Astrocyte of the spinal cord (primary cell): ENCODE measurements around the gene MED26.
A peak's percentile ranks its signal among the peaks of the same experiment; 100 is the strongest.

Source experiments
- DNase-seq: peaks from one replicate; pipeline ENCODE4 v3.0.0; 2011; ENCODE audit warnings: low read depth, low spot score
- H3K4me3 ChIP-seq: 2 replicates; pipeline ENCODE4 v1.5.1; 2011; ENCODE audit warnings: low read depth, mild to moderate bottlenecking, low read length, moderate library complexity
- CTCF ChIP-seq: IDR thresholded peaks from 2 replicates; pipeline ENCODE4 v1.5.1; 2012; ENCODE audit warnings: low read depth, mild to moderate bottlenecking, low read length, inconsistent platforms
- in situ Hi-C: cut with HindIII; loops from 2 replicates; pipeline ENCODE4 v1.10.0; 2017; ENCODE audit warnings: low sequenced_read_pairs

The MED26 gene

GRCh38 chr19:16588824-16589577 is 39.0 kb downstream of the MED26 start:
- in situ Hi-C loops: no loop called here
- no peak for DNase-seq
- no peak for TF ChIP-seq CTCF
- H3K4me3 ChIP-seq: no peak overlapping the region

- H3K4me3 ChIP-seq: no peak overlapping the region
- in situ Hi-C loops: no loop called here
- TF ChIP-seq CTCF: no peak
- peak; percentile 16 for DNase-seq
These were observed 39.9 kb downstream of the MED26 start for GRCh38 chr19:16587833-16588823.

- in situ Hi-C loops: no loop called here
- H3K4me3 ChIP-seq: no peak overlapping the region
- no peak for TF ChIP-seq CTCF
- DNase-seq: peak; percentile 33
These were observed 40.8 kb downstream of the MED26 start for GRCh38 chr19:16586991-16587832.

GRCh38 chr19:16586477-16586871 is 41.5 kb downstream of the MED26 start:
- no peak for DNase-seq
- in situ Hi-C loops: no loop called here
- no peak for TF ChIP-seq CTCF
- no peak overlapping the region for H3K4me3 ChIP-seq

- TF ChIP-seq CTCF: no peak
- in situ Hi-C loops: no loop called here
- no peak for DNase-seq
- H3K4me3 ChIP-seq: no peak overlapping the region
These were observed 42.1 kb downstream of the MED26 start for GRCh38 chr19:16585808-16586476.
